HepG2 (cell line): ENCODE data around the gene COMT. TPM values are rescaled to one million over a fixed set of nuclear protein-coding genes. Genes with fewer than 3 reads are reported as not detected.

Source experiments
- AGO1 ChIP-seq: fragments of 200-400 bp; formaldehyde crosslinking; IDR thresholded peaks from 2 replicates; pipeline ENCODE4 v1.6.1; 2017; ENCODE audit warnings: mild to moderate bottlenecking, low read depth, low read length, moderate library complexity; ENCODE audit not compliant: poor library complexity, severe bottlenecking
- DNMT3B ChIP-seq: conservative IDR thresholded peaks from 2 replicates; pipeline ENCODE4 v1.6.1; 2016; ENCODE audit warnings: missing biosample characterization, control low read depth
- IRX3 ChIP-seq: sonication (generic); formaldehyde crosslinking; IDR thresholded peaks from 2 replicates; pipeline ENCODE4 v1.8.1; 2023; ENCODE audit warnings: mild to moderate bottlenecking, low read depth, missing genetic modification reagents, borderline replicate concordance
- JUN ChIP-seq: sonication (generic); formaldehyde crosslinking; IDR thresholded peaks from 2 replicates; pipeline ENCODE4 v1.4.0; 2020; ENCODE audit warnings: mild to moderate bottlenecking, missing genetic modification reagents
- NKX3-1 ChIP-seq: sonication (generic); formaldehyde crosslinking; IDR thresholded peaks from 2 replicates; pipeline ENCODE4 v1.5.0; 2020; ENCODE audit warnings: missing genetic modification reagents
- ZNF160 ChIP-seq: sonication (generic); formaldehyde crosslinking; IDR thresholded peaks from 2 replicates; pipeline ENCODE4 v1.8.0; 2022; ENCODE audit warnings: mild to moderate bottlenecking, inconsistent platforms, missing genetic modification reagents
- ZNF432 ChIP-seq: sonication (generic); formaldehyde crosslinking; IDR thresholded peaks from 2 replicates; pipeline ENCODE4 v1.5.0; 2020; ENCODE audit warnings: missing genetic modification reagents, mild to moderate bottlenecking, borderline replicate concordance
- ZNF510 ChIP-seq: sonication (generic); formaldehyde crosslinking; IDR thresholded peaks from 2 replicates; pipeline ENCODE4 v1.4.0; 2020; ENCODE audit warnings: low read depth, mild to moderate bottlenecking, missing genetic modification reagents
- polyA plus RNA-seq, 8 experiments: library from polyadenylated mRNA; depleted of rRNA in 3 of 8; stranded (reverse) in 7 of 8; unstranded in 1 of 8; fragments of >200 nt; fragmentation: Illumina TruSeq in 4 of 8; extraction: Trizol in 4 of 8; gene quantifications; 2 replicates each; pipeline versions ENCODE4 v1.2.1 to v1.2.3, GENCODE V29; 2011 to 2016; ENCODE audit warnings: low read depth in 4 of 8, missing spikeins in 1 of 8, mixed read lengths in 1 of 8; ENCODE audit not compliant: insufficient read depth in 1 of 8
- total RNA-seq, 5 experiments: library from RNA; depleted of rRNA; stranded (reverse); fragments of >200 nt; fragmentation: Illumina TruSeq; extraction: Trizol; gene quantifications; 2 replicates each; pipeline ENCODE4 v1.2.3, GENCODE V29; 2016; ENCODE audit warnings: low read depth in 1 of 5
- TF ChIP-seq, protein P1 (sequence below): sonication (generic); formaldehyde crosslinking; IDR thresholded peaks from one replicate; pipeline ENCODE4 v1.5.1; 2020; ENCODE audit warnings: mild to moderate bottlenecking, missing genetic modification reagents; ENCODE audit errors: not compliant biosample characterization
- TF ChIP-seq, protein P2 (sequence below), 2 experiments: fragments of 450-650 bp in 1 of 2; sonication (generic) in 1 of 2; formaldehyde crosslinking in 1 of 2; IDR thresholded peaks; 2 replicates each; pipeline versions ENCODE4 v1.6.1 to v1.8.0; 2016 to 2022; ENCODE audit warnings: antibody characterized with exemption in 1 of 2, mild to moderate bottlenecking in 1 of 2, missing genetic modification reagents in 1 of 2

COMT gene
- total and polyA plus RNA-seq, 2 of the 13 experiments (the other 11 are each of a cell fraction or from before 2014, with no cell fraction given) = 156 to 162 TPM

GRCh38 chr22:19942157-19943081 is 847 bp downstream of the COMT start (continued):
- TF ChIP-seq, protein P1, sequence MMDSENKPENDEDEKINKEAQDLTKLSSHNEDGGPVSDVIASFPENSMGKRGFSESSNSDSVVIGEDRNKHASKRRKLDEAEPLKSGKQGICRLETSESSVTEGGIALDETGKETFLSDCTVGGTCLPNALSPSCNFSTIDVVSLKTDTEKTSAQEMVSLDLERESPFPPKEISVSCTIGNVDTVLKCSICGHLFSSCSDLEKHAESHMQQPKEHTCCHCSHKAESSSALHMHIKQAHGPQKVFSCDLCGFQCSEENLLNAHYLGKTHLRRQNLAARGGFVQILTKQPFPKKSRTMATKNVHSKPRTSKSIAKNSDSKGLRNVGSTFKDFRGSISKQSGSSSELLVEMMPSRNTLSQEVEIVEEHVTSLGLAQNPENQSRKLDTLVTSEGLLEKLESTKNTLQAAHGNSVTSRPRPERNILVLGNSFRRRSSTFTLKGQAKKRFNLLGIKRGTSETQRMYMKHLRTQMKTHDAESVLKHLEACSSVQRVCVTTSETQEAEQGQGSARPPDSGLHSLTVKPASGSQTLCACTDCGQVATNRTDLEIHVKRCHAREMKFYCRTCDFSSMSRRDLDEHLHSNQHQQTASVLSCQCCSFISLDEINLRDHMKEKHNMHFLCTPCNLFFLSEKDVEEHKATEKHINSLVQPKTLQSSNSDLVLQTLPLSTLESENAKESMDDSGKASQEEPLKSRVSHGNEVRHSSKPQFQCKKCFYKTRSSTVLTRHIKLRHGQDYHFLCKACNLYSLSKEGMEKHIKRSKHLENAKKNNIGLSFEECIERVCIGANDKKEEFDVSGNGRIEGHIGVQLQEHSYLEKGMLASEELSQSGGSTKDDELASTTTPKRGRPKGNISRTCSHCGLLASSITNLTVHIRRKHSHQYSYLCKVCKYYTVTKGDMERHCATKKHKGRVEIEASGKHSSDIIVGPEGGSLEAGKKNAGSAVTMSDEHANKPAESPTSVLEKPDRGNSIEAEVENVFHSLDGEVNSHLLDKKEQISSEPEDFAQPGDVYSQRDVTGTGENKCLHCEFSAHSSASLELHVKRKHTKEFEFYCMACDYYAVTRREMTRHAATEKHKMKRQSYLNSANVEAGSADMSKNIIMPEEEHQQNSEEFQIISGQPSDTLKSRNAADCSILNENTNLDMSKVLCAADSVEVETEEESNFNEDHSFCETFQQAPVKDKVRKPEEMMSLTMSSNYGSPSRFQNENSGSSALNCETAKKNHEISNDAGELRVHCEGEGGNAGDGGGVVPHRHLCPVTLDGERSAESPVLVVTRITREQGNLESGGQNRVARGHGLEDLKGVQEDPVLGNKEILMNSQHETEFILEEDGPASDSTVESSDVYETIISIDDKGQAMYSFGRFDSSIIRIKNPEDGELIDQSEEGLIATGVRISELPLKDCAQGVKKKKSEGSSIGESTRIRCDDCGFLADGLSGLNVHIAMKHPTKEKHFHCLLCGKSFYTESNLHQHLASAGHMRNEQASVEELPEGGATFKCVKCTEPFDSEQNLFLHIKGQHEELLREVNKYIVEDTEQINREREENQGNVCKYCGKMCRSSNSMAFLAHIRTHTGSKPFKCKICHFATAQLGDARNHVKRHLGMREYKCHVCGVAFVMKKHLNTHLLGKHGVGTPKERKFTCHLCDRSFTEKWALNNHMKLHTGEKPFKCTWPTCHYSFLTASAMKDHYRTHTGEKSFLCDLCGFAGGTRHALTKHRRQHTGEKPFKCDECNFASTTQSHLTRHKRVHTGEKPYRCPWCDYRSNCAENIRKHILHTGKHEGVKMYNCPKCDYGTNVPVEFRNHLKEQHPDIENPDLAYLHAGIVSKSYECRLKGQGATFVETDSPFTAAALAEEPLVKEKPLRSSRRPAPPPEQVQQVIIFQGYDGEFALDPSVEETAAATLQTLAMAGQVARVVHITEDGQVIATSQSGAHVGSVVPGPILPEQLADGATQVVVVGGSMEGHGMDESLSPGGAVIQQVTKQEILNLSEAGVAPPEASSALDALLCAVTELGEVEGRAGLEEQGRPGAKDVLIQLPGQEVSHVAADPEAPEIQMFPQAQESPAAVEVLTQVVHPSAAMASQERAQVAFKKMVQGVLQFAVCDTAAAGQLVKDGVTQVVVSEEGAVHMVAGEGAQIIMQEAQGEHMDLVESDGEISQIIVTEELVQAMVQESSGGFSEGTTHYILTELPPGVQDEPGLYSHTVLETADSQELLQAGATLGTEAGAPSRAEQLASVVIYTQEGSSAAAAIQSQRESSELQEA (CRISPR knock-in tag) = no peak
- TF ChIP-seq JUN (CRISPR knock-in tag) (no peak), ZNF432 (CRISPR knock-in tag) (no peak), DNMT3B (no peak; the same call in 1 of the 2 replicates), IRX3 (no peak), NKX3-1 (CRISPR knock-in tag) (no peak), ZNF510 (CRISPR knock-in tag) (no peak), AGO1 (no peak), ZNF160 (CRISPR knock-in tag) (no peak)
- TF ChIP-seq, protein P2, sequence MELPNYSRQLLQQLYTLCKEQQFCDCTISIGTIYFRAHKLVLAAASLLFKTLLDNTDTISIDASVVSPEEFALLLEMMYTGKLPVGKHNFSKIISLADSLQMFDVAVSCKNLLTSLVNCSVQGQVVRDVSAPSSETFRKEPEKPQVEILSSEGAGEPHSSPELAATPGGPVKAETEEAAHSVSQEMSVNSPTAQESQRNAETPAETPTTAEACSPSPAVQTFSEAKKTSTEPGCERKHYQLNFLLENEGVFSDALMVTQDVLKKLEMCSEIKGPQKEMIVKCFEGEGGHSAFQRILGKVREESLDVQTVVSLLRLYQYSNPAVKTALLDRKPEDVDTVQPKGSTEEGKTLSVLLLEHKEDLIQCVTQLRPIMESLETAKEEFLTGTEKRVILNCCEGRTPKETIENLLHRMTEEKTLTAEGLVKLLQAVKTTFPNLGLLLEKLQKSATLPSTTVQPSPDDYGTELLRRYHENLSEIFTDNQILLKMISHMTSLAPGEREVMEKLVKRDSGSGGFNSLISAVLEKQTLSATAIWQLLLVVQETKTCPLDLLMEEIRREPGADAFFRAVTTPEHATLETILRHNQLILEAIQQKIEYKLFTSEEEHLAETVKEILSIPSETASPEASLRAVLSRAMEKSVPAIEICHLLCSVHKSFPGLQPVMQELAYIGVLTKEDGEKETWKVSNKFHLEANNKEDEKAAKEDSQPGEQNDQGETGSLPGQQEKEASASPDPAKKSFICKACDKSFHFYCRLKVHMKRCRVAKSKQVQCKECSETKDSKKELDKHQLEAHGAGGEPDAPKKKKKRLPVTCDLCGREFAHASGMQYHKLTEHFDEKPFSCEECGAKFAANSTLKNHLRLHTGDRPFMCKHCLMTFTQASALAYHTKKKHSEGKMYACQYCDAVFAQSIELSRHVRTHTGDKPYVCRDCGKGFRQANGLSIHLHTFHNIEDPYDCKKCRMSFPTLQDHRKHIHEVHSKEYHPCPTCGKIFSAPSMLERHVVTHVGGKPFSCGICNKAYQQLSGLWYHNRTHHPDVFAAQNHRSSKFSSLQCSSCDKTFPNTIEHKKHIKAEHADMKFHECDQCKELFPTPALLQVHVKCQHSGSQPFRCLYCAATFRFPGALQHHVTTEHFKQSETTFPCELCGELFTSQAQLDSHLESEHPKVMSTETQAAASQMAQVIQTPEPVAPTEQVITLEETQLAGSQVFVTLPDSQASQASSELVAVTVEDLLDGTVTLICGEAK (IDR thresholded peaks at IDR 0.05) = no peak
- TF ChIP-seq, protein P2 (CRISPR knock-in tag; IDR thresholded peaks at IDR 0.05) = no peak
